GM18858 (cell line): ENCODE results near the gene TTBK1.

Experiments
- ATAC-seq: cut with Tn5 transposase; IDR thresholded peaks from one replicate; pipeline ENCODE4 v1.9.1; 2021; ENCODE audit not compliant: unreplicated experiment

The TTBK1 gene

GRCh38 chr6:43269273-43270007 is 26.2 kb downstream of the TTBK1 start:
- ATAC-seq = no peak

GRCh38 chr6:43271103-43271815 is 28.0 kb downstream of the TTBK1 start:
- no peak for ATAC-seq

GRCh38 chr6:43271944-43272343 is 28.7 kb downstream of the TTBK1 start:
- ATAC-seq = no peak

GRCh38 chr6:43273707-43274106 is 30.4 kb downstream of the TTBK1 start:
- ATAC-seq = no peak

GRCh38 chr6:43274127-43274915 is 31.0 kb downstream of the TTBK1 start:
- ATAC-seq = no peak

- no peak for ATAC-seq
Observed at GRCh38 chr6:43274916-43275597, 31.8 kb downstream of the TTBK1 start.

GRCh38 chr6:43275801-43276576 is 32.7 kb downstream of the TTBK1 start:
- no peak for ATAC-seq

GRCh38 chr6:43276577-43277305 is 33.5 kb downstream of the TTBK1 start:
- ATAC-seq = no peak

GRCh38 chr6:43277306-43277642 is 34.0 kb downstream of the TTBK1 start:
- no peak for ATAC-seq

GRCh38 chr6:43277643-43278523 is 34.6 kb downstream of the TTBK1 start:
- no peak for ATAC-seq

GRCh38 chr6:43278524-43279078 is 35.3 kb downstream of the TTBK1 start:
- no peak for ATAC-seq

GRCh38 chr6:43280234-43280633 is 37.0 kb downstream of the TTBK1 start:
- ATAC-seq = no peak

- ATAC-seq = no peak
Observed at GRCh38 chr6:43282060-43282459, 38.8 kb downstream of the TTBK1 start.

- ATAC-seq = no peak
Observed at GRCh38 chr6:43282636-43283513, 39.6 kb downstream of the TTBK1 start.

- no peak for ATAC-seq
Observed at GRCh38 chr6:43283514-43283901, 40.2 kb downstream of the TTBK1 start.

GRCh38 chr6:43283905-43284304 is 40.6 kb downstream of the TTBK1 start:
- ATAC-seq = no peak

GRCh38 chr6:43284991-43285781 is 41.9 kb downstream of the TTBK1 start:
- ATAC-seq = no peak
